NCI-H1436 (cell line): Measurements from ENCODE around the gene ARL8A.
"Not testable (repeated sequence)": the region's sequence is repeated elsewhere in the genome, so short reads cannot be mapped to it uniquely, and the experiment has no call there.

Experiments
- DNase-seq: peaks from one replicate; lab custom pipeline; 2025; lab: John Stamatoyannopoulos, UW

The ARL8A gene

DNA sequence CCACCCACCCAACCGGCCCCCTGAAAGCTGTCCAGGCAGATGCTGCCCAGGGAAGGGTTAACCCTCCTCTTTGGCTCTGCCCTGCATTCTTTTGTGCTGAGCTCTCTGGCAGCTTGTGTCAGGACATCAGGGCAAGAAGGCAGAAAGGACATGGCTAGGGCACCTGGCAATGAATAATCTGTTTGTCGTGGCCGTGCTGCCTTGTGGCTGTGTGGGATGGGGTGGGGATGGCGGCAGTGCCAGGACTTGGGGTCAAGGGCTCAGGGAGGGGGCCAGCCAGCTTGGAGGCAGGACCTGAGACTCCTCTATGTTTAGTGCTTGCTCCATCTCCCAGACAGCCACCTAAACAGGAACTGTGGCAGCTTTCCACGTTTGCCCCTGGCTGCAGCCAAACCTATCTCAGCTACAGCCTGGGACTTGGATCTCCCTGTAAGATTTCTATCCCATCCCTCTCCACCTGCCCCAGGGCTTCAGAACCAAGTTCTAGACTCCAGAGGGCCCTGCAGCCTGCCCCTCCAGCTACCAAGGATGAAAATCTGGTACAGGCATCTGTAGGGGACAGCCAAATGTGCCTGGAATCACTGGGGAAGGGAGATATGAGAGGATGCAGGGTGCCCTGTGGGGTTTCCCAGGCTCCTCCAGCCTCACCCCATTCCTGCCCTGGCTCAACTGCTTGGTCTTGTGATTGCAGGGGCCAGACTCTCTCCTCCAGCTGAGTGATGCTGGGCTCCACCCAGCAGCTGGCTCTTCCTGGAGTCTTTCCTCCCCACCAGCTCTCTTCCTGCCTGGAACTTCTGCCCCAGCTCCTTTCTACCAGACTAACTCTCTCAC, 31.5 kb downstream of the ARL8A start:
- no peak for DNase-seq

DNA sequence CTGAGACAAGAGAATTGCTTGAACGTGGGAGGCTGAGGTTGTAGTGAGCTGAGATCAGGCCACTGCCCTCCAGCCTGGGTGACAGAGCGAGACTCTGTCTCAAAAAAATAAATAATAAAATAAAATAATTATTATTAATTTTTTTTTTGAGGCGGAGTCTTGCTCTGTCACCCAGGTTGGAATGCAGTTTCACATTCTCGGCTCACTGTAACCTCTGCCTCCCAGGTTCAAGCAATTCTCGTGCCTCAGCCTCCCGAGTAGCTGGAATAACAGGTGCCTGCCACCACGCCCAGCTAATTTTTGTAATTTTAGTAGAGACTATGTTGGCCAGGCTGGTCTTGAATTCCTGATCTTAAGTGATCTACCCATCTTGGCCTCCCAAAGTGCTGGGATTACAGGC, 32.9 kb downstream of the ARL8A start:
- not testable (repeated sequence) for DNase-seq

DNA sequence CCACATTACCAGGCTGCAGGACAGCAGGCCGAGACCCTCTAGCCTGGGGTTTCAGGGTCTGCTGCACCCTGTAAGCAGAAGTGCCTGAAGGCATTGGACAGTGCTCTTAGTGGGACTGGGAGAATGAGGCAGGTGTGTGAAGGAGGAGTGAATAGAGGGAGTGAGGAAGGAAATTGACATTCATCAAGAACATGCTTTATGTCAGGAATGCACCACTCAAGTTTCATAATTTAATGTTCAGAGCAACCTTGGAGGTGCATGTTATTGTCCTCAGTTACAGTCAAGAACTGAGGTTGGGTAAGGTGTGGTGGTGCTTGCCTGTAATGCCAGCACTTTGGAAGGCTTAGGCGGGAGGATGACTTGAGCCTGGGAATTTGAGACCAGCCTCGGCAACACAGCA, 33.6 kb downstream of the ARL8A start:
- no peak for DNase-seq

DNA sequence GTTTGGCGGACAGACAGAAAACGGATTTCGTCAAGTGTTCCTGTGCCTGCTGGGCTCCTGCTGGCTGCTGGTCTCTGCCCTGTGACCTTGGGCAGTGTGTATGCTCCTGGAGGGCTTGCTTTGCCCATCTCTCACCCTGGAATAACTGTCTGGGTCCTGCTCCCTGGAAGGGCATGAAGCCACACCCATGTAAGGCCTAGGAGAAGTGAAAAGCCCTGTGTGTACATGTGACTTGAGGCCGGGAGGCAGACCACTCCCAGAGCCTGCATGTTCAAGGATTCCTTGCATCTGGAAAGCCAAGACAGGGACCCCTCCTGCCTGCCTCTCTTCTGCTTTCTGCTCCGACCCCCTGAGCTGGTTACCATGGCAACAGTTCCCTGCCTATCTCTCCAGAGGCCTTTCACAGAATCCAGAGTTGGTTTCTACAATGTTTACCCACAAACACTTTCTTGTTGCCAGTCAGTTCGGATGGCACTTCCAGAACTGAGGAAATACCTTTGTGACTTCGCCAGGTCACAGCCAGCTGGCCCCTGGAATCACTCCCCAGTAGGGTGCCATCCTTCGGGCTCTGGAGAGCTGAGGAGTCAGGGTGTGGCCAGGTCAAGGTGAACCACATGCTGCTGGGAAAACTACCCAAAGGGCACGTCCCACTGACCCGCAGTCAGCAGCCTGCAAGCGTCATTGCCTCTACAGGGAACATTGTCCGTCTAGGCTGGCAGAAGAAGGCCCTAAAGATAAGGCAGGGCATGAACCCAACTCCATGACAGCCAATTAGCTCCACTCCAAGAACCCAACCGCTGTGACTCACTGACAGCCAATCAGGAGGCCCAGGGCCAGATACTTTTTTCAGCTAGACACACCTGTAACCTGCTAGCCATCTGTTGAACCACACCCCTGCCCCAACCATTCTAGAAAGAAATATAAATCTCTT, 36.5 kb downstream of the ARL8A start:
- no peak for DNase-seq

DNA sequence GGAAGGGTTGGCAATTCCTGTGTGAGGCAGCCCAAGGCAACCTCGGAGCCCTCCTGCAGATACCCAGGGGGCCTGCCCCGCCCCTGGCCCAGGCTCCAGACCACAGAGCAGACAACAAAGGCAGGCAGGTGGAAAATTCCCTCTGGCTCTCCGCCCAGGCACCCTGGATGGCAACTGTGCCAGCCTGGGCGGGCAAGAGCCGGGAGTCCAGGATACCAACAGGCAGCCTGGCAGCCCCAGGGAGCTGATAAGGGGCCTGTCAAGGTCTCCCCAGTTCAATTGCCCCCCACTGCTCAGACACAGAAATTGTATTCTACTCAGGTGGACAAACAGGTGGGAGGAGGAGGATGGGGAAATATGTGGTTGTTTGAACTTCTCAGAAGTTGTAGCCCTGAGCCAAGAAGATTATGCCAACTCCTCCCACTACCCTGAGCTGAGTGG, 37.2 kb downstream of the ARL8A start:
- no peak for DNase-seq

DNA sequence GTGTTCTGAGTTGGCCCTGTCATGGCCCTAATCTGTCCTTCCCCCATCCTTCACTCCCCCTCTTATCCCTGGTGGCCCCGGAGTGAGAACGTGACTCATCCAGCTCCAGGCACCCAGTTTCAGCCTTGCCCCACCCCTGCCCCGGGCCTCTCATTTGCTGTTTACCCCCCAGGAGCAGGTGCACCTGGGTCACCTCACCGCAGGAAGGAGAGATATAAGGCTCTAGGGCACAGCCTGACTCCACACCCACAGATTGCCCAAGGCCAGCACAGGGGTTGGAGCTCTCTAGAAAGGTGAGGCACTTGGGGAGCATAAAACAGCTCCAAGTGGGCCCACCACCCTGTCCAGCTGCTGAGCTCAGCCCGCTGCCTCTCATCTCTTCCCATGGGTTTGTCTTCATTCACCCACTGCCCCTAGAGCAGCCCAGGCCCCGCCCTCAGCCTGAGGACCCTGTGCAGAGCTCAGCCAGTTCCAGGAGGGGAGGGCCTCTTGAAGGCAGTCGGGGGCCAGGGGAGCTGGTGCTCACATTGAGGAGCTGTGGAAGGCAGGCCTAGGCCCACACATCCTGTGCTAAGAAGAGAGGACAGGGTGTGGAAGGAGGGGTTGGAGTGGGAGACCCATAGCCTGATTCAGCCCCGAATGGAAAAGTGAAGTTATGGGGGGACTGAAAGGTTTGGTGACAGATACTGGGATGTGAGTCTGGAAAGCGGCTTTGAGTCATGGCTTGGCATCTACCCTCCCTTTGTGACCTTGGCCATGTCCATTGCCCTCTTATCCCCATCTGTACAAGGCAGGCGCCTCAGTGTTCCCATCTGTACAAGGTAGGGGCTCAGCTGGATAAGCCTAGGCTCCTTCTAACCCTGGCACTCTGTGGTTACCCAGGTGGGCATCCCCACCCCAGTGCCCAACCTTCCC, 37.9 kb downstream of the ARL8A start:
- DNase-seq: peak; percentile 54

DNA sequence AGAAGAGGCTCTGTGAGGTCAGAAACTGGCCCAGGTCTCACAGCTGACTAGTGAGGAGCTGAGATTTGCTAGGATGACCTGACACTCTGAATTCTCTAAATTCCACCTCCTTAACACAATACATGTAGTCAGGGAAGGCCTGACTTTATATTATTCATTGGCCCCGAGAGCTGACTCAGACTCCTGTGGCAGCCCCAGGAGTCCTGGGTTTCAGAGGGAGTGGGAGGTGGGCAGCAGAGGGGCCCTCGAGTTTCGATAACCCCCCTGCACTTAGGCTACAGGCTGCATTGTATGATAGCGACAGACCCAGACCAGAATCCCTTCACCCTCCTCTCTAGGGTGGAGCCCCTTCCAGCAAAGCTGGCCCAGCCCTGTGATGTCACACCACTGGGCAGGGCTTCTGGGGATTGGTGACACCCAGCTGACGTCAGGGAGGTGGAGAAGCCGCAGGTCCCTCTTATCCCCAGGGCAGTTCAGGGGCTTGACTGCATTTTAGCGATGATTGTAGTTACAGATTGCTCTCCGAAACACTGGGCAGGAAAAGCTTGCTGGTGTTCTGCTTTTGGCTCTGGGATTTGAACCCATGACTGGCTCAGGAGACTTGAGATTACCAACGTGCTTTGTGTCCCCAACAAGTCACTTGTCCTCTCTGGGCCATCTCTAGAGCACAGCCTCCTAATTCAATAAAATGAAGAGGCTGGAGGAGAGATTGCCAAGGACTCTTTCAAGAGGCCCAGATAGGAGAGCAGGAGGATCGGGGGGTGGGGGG, 38.8 kb downstream of the ARL8A start:
- peak; percentile 95 for DNase-seq

DNA sequence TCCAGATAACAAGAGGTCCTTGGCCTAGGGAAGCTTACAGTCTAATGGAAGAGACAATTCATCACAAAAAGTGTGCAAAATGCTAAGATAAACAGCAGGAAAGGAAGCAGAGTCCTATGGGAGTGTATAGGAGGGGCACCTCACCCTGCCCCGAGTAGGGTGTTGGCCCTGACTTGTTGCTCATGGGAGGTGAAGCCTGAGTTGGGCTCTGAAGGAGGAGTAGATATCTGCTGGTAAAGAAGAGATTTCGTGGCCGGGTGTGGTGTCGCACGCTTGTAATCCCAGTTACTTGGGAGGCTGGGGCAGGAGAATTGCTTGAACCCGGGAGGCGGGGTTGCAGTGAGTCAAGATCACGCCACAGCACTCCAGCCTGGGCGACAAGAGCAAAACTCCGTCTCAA, 40.5 kb downstream of the ARL8A start:
- no peak for DNase-seq

DNA sequence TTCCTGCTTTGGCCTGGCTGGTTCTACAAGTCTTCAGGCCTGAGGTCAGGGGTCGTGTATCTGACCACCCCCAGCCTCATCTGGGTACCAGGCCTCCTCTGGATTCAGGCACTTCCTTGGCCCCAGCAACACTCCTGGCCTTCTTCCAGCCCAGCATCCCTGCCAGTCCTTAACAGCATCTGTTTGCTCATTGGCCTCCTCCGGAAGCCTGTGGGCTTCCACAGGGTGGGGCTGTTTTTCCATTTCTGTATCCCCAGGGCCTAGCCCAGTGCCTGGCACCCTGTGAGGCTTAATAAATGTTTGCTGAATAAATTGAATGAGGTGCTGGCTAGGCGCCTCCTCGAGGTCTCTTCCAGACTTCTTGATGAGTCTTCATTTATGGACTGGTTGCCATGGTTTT, 43.4 kb downstream of the ARL8A start:
- peak; percentile 49 for DNase-seq

DNA sequence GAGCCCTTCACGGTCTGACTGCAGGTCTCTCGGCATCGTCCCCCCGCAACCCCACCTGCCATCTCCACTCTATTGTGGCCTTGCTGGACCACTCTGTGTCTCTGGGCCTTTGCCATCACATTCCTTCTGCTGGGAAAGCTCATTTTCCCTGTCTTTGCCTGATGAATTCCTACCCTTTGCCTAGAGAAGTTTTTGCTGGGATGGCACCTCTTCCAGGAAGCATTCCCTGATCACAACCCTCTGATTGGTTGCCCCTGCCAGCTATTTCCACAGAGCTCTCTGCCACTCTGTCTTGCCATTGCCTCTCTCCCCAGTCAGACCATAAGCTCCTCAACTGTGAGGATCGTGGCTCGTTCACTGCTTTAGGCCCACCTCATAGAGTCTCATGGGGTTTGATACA, 50.7 kb downstream of the ARL8A start:
- DNase-seq: no peak

DNA sequence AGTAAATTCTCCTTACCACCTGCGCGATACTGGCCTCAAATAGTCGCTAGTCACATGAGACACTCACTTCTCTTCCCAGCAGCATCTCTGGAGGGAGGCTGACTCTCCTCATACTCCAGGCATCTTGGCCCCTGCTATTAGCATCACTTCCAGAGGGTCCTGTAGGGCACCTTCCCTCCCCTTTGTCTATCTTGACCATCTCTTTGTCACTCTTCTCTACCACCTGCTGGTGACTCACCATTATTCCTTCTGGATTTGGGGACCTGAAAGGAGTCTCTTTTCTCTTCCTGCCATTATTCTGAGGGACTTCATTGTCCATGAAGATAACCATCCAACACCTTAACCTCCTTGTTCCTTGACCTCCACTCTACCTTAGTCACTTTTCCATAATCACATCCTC, 53.5 kb downstream of the ARL8A start:
- no peak for DNase-seq

DNA sequence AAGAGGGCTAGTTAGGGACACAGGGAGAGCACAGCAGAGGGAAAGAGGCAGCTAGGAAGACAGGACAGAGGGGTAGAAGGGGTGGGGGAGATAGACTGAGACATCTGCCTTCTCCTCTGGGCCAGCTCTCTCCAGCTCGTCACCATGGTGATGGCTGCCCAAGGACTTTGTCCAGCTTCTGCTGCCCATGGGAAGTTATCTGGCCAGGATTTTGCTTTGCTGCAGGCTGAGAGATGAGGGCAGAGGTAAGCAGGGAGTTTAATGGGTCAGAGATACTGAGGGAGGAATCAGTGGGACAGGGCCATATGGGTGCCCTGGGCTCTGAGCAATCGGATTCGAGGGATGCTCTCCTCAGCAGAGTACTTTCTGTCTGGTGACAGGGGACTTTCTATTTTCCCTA, 56.3 kb downstream of the ARL8A start:
- DNase-seq: no peak

DNA sequence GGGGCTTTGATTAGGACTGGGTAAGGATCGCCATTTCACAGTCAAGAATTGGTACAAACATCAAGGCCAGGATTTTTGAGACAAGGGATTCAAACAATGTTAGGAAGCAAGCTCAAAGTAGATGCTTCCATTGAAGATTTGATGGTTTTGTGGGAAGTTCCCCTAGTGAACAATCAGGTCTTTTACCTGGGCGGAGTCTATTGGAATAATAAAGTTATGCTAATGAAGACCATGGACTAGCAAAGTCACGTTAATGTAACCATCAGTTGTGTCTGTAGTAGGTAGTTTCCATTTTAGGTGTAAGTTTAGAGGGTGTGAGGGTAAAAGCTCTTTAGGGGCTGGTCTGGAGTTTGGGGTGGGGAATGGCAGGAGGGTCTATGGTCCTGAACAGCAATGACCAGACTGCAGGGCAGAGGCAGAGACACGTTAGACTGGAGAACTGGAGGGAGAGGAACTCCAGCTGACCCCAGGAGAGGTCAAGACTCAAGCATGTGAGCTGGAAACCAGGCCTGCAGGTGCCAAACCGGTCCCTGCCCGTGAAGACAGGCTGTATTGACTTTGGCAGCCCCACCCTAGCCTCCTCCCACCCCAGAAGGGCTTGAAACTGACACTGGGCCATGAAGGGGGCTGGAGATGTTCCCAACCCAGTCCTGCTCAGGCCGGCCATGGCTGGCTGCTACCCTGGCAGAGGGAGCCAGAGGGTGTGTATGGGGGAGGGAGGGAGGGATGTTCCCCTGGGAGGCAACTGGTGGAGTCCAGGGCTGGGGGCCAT, 57.8 kb downstream of the ARL8A start:
- peak; percentile 32 for DNase-seq

DNA sequence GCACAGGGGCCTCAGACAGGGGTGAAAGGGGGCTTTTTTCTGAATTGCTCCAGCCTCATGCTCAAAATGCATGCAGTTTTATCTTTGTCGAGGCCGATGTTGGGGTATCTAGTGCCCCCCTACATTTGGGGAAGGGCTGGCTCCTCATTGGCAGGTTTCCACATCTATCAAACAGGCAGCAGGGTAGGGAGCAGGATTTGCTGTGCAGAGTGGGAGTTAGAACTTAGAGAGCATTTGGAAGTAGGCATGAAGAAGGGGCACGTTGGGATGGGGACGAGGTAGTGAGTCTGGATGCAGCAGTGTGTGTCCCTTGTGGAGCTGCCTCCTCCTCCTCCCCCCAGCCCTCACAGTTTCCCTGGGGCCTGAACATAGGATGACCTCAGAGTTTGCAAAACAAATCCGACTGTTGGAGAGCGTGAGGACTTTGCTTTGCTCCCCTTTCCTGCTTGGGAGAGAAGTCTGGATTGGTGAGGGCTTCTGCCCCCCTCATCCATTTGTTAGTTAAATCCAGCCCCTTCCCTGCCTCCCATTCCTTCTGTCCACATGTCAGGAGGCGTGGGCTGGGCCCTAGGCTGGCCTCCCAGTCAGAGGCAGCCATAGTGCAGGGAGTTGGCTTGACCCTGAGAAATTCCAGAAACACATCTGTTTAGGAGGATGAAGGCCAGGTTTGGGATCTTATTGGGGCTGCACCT, 58.7 kb downstream of the ARL8A start:
- DNase-seq: peak; percentile 80

DNA sequence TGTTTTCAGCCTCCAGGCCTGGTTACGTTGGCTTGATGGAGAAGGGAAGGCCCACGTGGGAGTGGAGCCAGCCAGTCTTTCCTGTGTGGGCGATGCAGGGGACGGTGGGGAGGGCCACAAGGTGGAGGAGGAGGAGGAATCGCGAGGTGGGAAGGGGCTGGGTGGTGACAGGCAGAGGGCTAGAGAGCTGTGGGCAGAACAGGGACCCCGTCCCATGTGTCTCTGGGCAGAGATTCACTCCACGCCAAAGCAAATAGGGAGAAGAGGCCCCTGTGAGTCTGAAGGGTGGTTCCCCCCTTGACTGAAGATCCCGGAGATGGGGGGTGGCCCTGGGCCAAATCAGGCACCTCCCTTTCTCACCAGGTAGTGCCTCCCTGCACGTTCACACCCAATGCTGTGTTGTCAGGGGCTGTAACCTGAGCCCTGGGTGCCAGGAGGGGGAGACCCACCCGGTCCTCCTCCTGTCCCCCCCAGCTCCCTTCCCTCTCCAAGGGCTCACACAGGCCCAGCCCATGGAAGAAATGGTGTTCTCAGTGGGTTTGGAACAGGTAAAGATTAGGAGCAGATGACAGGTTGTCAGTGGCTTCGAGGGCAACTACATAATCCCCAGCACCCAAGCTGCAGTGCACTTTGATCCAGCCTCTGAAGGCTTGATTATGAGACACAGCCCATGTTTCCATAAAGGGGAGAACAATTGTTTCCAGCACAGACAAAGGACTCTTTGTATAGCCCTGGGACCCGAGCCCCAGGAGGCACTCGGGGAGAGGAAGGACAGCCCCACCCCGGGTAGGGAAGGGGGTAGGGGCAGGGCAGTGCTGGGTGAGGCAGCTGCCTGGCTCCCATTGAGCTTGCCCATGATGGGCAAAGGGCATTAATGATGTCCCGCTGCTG, 59.5 kb downstream of the ARL8A start:
- peak; percentile 96 for DNase-seq
